ENCODE data around the gene GCNA.

GRCh38 chrX:71637253-71637618 is 59.0 kb downstream of the GCNA start:
- TF ChIP-seq JUNB (CRISPR knock-in tag; IDR thresholded peaks at IDR 0.05; ENCODE audit: borderline replicate concordance): no peak
- no peak for TF ChIP-seq ZFP82 (CRISPR knock-in tag; IDR thresholded peaks at IDR 0.05; ENCODE audit: borderline replicate concordance)
